GM15510 (cell line): ENCODE measurements around the gene HOXB6.

ENCODE experiments used
- POLR2A ChIP-seq: IDR thresholded peaks from 3 replicates; pipeline ENCODE4 v1.6.1; 2011; ENCODE audit warnings: borderline replicate concordance; ENCODE audit not compliant: insufficient read length; ENCODE audit errors: extremely low read depth

The HOXB6 gene

DNA sequence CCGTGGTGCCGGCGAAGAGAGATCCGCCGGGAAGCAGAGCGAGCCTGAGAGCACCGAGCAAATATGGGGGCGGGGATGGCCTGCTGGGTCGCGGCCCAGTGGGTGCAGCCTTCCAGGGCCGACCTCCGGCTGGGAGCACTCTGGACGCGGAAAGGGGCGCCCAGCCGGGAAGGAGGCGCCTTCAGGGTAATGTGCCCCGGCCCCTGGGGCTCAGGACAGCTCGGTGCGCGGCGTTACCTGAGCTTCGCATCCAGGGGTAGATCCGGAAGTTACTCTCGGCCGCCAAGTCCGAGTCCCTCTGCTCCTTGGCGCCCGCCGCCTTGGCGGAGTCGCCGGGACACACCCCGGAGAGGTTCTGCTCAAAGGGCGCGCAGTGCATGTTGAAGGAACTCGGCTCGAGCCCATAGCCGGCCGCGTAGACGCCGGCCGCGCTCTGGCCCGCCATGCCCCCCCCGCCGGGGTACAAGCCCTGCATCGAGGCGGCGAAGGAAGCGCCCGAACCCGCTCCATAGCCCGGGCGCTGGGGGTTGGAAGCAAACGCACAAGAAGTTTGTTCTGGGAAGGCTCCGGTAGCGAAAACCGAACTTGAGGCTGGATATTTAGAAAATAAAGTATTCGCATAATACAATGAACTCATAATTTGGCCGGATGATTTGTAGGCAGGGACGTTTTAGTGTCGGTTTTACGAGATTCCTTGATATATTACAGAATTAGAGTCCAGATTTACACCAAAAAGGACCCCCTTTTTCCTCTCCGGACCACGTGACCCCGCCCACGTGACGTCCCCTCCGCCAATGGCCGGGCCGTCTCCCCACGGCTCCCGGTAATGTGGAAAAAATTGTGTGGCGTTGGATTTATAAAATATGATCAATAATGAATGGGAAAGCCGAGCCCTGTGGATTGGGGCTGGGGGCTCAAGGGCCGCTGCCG, 5.8 kb upstream of the HOXB6 start, which contains the start of gene HOXB7:
HOXB7 (minus strand) TSS at position 736 of the 930 bp plus-strand sequence; CDS start at position 637, 99 bp downstream.
- TF ChIP-seq POLR2A: peak; percentile 23

DNA sequence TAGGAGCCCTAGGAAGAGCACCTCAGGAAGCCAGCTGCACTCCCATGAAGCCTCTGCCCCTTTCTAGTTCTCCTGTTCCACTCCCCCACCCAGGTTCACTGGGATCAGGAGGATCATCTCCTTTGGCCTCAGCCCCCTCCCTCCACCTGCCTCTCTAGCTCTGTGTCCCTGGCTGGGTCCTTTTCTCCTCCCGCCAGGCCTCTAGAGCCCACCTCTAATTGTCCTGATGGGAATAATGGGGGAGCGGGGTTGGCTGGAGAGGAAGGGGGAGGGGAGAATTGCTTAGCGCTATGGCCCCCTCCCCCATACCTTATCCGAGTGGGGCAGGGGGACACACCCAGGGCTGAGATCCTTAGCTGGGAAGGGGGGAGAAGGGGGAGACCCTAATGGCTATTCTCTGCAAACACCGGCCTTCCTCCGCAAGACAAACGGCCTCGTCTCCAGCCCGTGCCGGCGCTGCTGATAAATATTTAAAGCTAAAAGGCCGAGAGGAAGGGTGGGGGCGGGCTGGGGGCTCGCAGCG, 5.0 kb upstream of the HOXB6 start:
- no peak for TF ChIP-seq POLR2A

- no peak for TF ChIP-seq POLR2A
Observed at GRCh38 chr17:48609033-48609432, 4.2 kb upstream of the HOXB6 start.

DNA sequence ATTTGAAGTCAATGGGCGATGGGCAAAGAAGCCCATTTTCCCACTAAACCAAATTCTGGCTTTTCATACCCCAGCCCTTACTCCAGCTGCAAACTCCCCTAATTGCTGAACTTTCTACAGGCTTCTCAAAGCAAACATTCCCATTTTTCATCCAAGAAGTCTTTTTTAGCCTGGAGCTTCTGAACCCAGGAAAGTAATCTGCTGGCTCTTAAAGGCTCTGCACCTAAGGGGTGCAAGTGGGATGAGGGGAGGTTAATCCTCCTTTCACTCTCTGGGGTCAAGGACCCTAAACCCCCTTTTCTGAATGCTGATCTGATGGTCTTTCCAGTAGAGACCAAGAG, 3.7 kb upstream of the HOXB6 start:
- TF ChIP-seq POLR2A: no peak

- no peak for TF ChIP-seq POLR2A
Observed at GRCh38 chr17:48606892-48607614, 2.3 kb upstream of the HOXB6 start.

DNA sequence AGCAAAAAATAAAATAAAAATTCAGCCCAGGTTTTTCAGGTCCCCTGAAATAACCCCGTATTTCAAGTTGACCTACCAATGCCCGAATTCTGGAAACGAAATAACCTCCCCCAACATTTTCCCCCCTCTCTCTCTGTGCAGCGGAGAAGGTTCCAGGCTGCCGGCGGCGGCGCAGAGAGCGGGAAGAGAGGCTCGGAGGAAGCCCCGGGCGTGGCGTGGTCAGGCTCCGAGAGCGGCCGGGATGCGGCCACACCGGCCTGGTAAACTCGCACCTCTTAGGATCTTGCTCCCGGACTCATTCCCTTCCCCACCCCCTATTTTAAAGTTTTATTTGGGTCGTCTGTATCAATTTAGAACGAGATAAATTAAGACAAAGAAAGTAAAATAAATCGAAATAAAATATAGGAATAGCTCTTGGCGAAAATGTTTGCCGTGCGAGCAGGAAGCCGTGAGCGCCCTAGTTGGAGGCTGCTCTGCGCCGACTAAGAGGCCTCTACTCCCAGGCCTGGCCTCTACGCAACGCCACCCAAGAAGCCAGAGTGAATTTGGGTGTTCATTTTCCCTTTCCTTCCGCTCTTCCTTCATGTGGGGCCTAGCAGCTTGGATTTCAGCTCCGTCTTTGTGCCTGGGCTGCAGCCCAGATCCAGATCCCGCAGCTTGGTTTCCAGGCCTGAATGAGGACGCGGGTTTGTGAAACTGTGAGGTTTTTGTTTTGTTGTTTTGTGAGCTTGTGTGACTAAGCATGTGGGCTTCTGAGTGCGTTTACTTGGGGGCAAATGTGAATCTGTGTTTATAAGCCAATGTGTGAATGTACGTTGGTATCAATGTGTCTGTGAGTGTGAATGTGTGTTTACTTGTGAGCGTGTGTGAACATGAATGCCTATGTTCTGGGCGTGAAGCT, 1.5 kb upstream of the HOXB6 start:
- TF ChIP-seq POLR2A: no peak

- no peak for TF ChIP-seq POLR2A
Observed at GRCh38 chr17:48605409-48605919, 678 bp upstream of the HOXB6 start.

GRCh38 chr17:48603959-48604769, 622 bp downstream of the HOXB6 start:
- no peak for TF ChIP-seq POLR2A

GRCh38 chr17:48601539-48602425, 3.0 kb downstream of the HOXB6 start:
- TF ChIP-seq POLR2A: no peak

DNA sequence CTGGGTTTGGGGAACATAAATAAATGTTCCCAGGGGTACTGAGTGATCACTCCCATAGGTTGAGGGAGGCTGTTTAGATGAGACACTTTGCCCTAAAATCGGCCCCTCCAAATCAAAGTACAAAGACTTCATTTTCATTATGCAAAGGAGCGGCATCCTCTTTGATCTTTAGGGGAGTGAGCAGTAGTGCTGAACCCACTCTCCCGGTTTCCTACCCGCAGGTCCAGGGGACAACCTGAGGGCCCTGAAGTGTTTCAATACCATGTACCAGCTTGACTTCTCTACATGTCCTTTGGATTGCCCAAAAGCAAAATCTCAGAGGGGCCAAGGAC, 3.6 kb downstream of the HOXB6 start:
- TF ChIP-seq POLR2A: no peak

- TF ChIP-seq POLR2A: no peak
Observed at GRCh38 chr17:48600244-48601098, 4.3 kb downstream of the HOXB6 start.

GRCh38 chr17:48599354-48599753, 5.4 kb downstream of the HOXB6 start:
- TF ChIP-seq POLR2A: no peak
